ENCODE results near the gene MEF2B. TPM values are rescaled to one million over a fixed set of nuclear protein-coding genes. Genes with fewer than 3 reads are reported as not detected.

Gene MEF2B
- total and polyA plus RNA-seq, 12 donors, result 0.42 to 6.0 (median 1.4) TPM; not detected in 4

DNA sequence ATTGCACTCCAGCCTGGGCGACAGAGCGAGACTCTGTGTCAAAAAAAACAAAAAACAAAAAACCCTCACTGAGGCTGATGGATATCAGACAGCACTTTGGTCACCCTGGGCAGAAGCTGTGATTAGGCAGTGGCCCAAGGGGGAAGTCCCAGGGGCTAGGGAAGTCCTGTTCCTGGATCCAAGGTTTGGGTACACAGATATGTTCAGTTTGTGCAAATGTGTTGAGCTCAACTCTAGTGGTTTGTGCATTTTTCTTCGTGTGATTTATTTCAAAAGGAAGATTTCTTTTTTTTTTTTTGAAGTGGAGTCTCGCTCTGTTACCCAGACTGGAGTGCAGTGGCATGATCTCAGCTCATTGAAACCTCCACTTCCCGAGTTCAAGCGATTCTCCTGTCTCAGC lies 12.3 kb downstream of the MEF2B start:
- H3K27me3 ChIP-seq, result no peaks in the 10 kb centered on the region
- no peaks in the 10 kb centered on the region for H3K9me3 ChIP-seq (replicated peaks in 1 of 3)
- no peak for DNase-seq
- no peak overlapping the region for H3K27ac ChIP-seq
- 82 to 91% (median 87%) methylated on average over 6 of the region's 6 CpGs for WGBS, 4 donors
- no peaks in the 10 kb centered on the region for H3K36me3 ChIP-seq (replicated peaks in 1 of 2)
- no peaks in the 10 kb centered on the region for H3K4me1 ChIP-seq (replicated peaks in 1 of 2)
- TF ChIP-seq, protein P1, sequence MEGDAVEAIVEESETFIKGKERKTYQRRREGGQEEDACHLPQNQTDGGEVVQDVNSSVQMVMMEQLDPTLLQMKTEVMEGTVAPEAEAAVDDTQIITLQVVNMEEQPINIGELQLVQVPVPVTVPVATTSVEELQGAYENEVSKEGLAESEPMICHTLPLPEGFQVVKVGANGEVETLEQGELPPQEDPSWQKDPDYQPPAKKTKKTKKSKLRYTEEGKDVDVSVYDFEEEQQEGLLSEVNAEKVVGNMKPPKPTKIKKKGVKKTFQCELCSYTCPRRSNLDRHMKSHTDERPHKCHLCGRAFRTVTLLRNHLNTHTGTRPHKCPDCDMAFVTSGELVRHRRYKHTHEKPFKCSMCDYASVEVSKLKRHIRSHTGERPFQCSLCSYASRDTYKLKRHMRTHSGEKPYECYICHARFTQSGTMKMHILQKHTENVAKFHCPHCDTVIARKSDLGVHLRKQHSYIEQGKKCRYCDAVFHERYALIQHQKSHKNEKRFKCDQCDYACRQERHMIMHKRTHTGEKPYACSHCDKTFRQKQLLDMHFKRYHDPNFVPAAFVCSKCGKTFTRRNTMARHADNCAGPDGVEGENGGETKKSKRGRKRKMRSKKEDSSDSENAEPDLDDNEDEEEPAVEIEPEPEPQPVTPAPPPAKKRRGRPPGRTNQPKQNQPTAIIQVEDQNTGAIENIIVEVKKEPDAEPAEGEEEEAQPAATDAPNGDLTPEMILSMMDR (IDR thresholded peaks at IDR 0.05), result no peak
- no peak for TF ChIP-seq POLR2A (IDR thresholded peaks at IDR 0.05)
- H3K4me3 ChIP-seq, result no peak overlapping the region
- intact Hi-C loops (cut with DNase I), result no loop called here

DNA sequence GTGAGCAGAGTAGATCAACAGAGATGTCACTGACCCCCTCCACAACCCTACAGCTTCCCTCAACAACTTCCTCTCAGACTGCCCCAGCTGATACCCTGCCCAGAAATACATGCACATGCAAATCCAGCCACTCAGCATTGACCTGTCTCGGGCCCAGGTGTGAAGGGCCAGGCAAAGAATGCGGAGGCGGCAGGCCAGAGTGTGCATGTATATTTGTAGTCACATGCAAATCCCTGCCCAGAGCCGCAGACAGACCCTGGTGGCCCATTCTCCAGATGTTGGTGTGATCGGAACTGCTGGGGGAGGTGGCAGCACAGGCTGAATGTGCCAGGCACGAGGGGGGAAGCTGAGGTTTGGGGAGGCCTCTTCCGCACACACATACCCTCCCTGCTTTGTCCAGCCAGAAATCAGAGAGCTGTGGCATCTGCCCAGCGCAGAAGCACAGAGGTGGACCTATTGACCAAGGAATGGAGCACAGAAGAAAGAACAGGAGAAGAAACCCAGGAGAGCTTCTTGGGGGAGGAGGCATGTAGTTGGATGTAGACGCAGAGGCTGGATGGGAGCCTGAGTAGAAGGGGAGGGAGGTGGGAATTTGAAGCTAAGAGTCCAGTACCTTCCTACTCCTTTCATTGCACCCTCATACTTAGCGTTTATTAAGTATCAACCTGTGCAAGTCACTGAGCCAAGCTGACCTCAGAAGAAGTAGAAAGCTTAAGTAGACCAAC lies 14.4 kb downstream of the MEF2B start:
- TF ChIP-seq, protein P1 (IDR thresholded peaks at IDR 0.05), result no peak
- TF ChIP-seq POLR2A (IDR thresholded peaks at IDR 0.05), result no peak
- Histone ChIP-seq H3K36me3 (replicated peaks in 1 of 2) (no peaks in the 10 kb centered on the region), H3K27me3 (no peaks in the 10 kb centered on the region), H3K4me3 (no peak overlapping the region), H3K4me1 (replicated peaks in 1 of 2) (no peaks in the 10 kb centered on the region), H3K27ac (no peak overlapping the region), H3K9me3 (replicated peaks in 1 of 3) (no peaks in the 10 kb centered on the region)
- no peak for DNase-seq
- 88 to 93% (median 91%) methylated on average over 10 of the region's 10 CpGs for WGBS, 4 donors
- intact Hi-C loops (cut with DNase I), result no loop called here

DNA sequence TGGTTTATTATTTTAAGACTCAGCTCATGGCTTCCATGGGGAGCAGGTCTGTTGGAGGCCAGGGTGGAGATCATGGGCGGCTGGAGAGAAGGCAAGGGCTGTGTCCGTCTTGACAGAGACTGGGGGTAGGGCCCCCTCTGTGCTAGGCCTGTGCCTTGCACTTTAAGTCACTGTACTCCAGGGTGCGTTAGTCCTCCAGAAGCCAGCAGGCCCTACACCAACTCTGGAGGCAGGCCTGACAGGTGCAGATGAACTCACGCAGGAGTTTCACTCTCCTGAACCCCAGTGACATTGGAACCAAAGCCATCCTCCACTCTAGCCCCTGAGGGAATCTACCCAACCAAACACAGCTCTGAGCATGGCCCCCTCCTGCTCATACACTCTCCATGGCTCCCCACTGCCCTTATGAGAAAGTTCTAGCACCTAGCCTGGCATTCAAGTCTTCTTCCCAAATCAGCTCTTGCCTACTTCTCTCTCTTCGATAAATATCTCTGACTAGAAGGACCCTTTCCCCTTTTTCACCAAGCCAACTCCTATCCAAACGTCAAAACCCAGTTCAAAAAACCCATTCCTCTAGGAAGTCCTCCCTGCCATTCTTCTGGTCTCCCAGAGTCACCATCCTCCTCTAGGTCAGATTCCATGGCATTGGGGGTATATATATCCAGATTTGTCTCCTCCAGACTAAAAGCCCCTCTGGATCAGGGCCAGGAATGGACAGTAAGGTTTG lies 15.1 kb downstream of the MEF2B start:
- no peaks in the 10 kb centered on the region for H3K4me1 ChIP-seq (replicated peaks in 1 of 2)
- H3K36me3 ChIP-seq (replicated peaks in 1 of 2), result no peaks in the 10 kb centered on the region
- H3K4me3 ChIP-seq, result no peak overlapping the region
- TF ChIP-seq, protein P1 (IDR thresholded peaks at IDR 0.05), result no peak
- no peak overlapping the region for H3K27ac ChIP-seq
- WGBS, 4 donors, result 90 to 95% (median 91%) methylated on average over 5 to 6 of the region's 6 CpGs
- H3K9me3 ChIP-seq (replicated peaks in 1 of 3), result no peaks in the 10 kb centered on the region
- no peaks in the 10 kb centered on the region for H3K27me3 ChIP-seq
- intact Hi-C loops (cut with DNase I), result no loop called here
- no peak for DNase-seq

DNA sequence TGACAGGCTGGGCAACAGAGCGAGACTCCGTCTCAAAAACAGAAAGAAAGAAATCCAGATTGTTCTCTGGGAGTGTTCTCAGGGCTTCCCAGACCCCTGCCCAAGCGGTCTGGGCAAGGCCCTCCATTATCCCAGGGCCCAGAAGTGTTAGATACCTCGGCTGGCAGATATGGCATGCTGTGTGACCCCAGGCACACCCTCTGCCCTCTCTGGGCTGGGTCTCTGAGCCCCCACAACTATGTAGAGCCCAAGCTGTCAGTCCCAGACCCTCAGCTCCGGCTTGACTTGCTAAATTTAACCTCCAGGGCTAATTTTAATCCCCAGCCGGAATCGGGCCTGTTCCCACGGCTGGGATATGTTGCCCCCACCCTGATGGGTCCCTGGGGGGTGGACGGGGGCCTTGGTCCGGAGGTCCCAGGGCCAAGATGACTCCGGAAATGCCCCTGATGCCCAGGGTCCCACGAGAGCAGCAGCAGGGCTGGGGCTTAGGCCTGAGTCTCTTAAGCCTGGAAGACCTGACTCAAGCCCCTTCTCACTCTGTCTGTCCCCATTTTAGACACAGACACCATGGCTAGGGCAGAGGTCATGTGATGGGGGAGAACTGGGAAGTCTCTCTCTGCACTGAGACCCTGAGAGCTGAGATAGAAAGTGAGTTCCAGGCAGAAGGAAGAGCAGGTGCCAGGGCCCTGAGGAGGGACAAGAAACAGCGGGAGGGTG lies 17.2 kb downstream of the MEF2B start:
- intact Hi-C loops (cut with DNase I), result no loop called here
- no peaks in the 10 kb centered on the region for H3K36me3 ChIP-seq (replicated peaks in 1 of 2)
- no peak overlapping the region for H3K27ac ChIP-seq
- 76 to 82% (median 79%) methylated on average over 9 to 13 of the region's 13 CpGs for WGBS, 4 donors
- no peaks in the 10 kb centered on the region for H3K4me1 ChIP-seq (replicated peaks in 1 of 2)
- no peaks in the 10 kb centered on the region for H3K9me3 ChIP-seq (replicated peaks in 1 of 3)
- DNase-seq, result no peak
- H3K4me3 ChIP-seq, result no peak overlapping the region
- TF ChIP-seq, protein P1 (IDR thresholded peaks at IDR 0.05), result no peak
- TF ChIP-seq POLR2A (IDR thresholded peaks at IDR 0.05), result no peak
- H3K27me3 ChIP-seq, result no peaks in the 10 kb centered on the region

All from adrenal gland (tissue), 12 donors.